NCI-H460 (cell line): Measurements from ENCODE around the gene HTRA1. TPM values are rescaled to one million over a fixed set of nuclear protein-coding genes. Genes with fewer than 3 reads are reported as not detected.

Experiments
- DNase-seq: peaks from one replicate; pipeline ENCODE4 v3.0.0-alpha.2; 2016; ENCODE audit warnings: low read depth; ENCODE audit errors: extremely low read depth
- total RNA-seq: library from RNA; depleted of rRNA; stranded (reverse); fragments of >200 nt; shearing (Covaris generic); gene quantifications from 2 replicates; pipeline ENCODE4 v1.2.3, GENCODE V29; 2014

The HTRA1 gene
- total RNA-seq, 1 experiment from 2014 or later: 40.7 TPM

DNA sequence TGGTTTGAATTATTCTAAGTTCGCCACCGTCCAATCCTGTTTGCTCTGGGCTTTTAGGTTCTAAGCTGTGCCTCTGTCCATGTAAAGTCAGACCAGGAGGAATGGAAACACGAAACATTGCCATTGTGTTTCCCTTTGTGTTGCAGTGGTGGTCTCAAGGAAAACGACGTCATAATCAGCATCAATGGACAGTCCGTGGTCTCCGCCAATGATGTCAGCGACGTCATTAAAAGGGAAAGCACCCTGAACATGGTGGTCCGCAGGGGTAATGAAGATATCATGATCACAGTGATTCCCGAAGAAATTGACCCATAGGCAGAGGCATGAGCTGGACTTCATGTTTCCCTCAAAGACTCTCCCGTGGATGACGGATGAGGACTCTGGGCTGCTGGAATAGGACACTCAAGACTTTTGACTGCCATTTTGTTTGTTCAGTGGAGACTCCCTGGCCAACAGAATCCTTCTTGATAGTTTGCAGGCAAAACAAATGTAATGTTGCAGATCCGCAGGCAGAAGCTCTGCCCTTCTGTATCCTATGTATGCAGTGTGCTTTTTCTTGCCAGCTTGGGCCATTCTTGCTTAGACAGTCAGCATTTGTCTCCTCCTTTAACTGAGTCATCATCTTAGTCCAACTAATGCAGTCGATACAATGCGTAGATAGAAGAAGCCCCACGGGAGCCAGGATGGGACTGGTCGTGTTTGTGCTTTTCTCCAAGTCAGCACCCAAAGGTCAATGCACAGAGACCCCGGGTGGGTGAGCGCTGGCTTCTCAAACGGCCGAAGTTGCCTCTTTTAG lies 52.9 kb downstream of the HTRA1 start:
- DNase-seq: no peak

DNA sequence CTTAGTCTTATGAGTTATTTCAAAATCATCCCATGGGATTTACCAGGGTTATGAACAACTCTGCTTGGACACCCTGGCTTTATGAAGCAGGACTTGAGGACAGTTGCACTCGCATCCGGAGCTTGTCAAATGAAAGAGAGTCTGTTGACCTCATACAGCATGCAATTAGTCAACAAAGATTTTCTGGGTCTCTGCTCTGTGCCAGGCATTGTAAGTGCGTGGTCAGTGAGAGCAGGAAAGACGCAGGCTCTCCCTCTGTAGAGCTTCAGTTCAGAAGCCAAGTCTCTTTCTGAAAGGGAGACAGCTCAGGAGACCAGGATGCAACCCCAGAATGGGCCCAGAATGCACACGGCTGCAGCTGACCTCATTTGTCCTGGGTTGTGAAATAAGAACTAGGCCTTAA lies 53.7 kb downstream of the HTRA1 start:
- no peak for DNase-seq

DNA sequence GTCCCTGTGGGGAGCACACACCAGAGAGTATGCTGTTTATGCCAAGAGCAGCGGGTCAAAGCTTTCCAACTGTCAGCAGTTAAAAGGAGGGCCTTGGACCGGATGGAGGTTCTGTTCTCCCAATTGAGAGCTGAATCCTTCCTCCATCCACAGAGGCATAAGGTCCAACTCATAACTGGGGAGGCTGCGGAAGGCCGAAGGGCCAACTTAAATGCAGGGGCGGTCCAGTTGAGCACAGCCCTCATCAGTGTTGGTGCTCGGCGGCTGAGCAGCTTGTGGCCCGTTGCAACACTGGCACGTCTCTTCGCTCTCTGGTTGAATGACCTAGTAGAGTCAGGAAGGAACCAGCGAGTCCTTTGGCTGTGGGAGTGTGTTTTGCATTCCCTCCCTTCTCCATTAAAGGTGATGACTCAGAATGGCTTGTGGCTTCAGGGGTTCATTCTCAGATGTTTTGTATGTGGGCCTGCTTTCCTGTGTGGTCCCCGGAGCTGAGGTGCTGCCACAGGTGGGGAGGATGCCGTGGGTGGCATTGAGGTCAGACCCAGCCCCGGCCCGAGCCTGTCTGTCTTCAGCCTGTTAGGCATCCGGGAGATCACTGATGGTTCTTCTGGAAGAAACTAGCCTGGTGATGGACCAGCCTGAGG lies 54.4 kb downstream of the HTRA1 start:
- no peak for DNase-seq

DNA sequence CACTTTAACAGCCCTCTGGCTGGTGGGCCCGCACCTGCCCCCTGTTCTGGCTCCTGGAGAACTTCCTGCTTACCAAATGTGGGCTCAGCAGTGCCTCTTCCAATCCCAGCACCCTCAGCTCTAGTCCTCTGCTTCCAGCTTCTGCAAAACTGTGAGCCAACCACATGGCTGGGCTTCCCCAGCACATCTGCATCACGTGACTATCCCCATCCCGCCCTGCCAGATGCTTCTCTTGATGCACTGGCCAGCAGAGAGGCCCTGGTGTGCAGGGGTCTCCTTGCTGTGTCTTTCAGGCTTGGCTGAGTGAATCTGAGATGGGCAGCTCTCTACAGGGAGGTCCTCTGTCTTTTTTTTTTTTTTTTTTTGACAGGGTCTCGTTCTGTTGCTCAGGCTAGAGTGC lies 55.4 kb downstream of the HTRA1 start:
- DNase-seq: no peak

DNA sequence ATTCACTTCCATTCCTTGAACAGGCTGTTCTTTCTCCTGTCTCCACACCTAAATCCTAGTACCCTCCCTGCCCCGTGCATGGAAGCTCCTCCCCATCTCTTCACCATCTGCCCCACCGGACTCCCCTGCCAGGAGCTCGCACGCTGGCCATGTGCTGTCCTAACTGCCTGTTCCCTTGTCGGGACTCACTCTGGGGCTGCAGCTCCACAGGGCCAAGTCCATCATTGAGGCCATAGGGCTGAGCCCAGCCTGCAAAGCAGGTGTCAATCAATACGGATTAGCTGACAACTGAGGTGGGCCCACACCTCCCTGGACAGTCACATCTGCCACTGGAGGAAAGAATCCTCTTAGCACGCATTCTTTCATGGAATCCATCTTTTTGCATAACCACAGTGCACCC lies 57.8 kb downstream of the HTRA1 start:
- no peak for DNase-seq

DNA sequence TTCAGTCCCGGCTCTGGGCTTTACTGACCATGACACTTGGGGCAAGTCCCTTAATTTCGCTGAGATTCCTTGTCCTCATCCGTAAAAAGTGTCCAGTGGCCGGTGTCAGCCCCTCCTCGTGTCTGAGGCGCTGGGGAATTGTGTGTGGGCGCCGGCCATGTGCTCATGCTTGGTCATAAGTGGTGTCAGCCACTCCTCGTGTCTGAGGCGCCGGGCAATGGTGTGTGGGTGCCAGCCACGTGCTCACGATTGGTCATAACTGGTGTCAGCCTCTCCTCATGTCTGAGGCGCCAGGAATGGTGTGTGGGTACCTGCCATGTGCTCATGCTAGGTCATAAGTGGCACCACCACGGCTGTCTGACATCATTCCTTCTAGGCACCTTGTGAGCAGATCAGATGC lies 58.5 kb downstream of the HTRA1 start:
- no peak for DNase-seq

DNA sequence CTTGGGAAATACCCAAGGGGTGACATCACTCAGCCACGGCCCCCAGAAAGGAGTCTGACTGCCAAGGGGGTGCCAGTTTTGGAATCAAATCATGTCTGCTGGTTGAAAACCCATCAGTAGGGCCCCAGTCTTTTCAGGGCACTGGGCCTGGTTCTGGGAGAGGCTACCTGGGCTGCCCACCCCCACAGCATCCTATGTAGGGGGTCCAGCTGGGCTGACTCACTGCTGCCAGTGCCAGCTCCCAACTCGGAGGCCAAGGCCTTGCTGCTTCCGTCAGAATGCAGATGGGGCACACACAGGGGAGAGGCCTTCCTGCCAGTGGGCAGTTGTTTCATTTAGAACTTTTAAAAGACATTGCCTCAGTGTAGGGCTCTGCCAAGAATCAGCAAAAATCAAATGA lies 59.7 kb downstream of the HTRA1 start:
- no peak for DNase-seq

DNA sequence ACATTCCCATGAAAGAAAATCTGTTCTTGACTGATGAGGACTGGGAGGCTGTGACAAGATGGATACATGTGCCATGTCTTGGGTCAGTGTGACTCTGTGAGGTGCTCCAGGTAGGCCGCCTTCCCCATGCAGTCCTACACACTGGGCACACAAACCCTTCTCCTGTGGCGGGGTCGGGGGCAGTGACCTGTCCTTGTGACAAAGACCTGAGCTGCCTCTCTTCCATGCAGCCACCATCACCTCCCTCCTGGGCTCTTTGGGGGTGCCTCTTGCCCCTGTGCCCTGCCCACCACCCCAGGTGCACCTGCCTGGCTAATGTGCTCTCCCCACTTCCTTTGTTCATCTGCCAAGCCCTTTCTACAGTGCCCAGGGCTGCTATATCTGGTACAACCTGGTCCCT lies 63.5 kb downstream of the HTRA1 start:
- DNase-seq: no peak

DNA sequence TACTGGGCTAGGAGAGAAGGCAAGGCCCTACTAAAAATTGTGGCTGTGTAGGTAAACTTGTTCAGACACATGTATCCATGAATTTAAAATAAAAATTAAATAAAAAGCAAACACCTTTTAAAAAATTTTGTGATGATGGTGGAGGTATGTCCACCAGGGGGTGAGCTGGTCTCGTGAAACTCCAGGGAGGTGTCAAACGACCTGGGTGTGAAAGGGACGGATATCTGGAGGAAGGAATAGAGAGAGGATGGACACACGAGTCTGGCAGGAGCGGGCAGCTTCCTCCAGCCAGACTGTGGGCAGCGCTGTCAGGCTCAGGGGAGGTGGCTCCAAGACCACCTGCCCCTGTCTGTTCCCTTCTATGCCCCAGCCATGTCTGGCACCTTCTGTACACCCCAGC lies 64.4 kb downstream of the HTRA1 start:
- DNase-seq: no peak

DNA sequence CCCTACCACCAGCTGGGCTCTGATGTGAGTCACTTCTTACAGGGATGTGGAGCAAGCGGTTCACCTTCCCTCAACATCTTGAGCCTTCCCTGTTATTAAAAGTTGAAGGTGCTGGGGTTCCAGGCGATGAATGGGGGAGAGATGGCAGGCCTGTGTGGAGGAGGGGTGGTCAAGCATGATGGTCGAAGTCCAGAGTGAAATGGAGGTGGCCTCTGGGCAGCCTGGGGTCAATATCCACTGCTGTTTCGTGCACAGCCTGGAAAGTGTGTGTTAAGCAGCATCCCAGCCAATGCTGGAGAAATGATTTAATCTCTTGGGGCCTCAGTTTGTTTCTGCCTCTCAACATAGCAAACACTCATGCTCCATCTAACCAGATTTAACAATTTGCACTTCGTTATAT lies 65.5 kb downstream of the HTRA1 start:
- no peak for DNase-seq

DNA sequence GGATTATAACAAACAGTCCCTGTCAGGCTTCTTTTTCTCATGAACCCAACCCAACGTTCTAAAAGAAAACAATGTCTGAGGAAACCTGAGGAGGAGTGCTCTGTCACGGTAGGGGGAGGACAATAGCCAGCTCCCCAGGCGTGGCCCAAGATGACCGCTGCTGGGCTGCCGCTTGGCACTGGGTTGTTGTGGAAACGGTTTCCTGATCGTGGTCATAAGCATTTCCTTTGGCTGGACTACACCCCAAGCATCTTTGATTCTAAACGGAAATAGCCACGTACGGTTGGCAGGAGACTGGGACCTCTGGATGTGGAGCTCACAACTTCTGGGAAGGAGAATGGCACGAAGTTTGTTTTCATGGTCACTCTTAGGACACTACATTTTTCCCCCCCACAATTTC lies 68.8 kb downstream of the HTRA1 start:
- DNase-seq: no peak

DNA sequence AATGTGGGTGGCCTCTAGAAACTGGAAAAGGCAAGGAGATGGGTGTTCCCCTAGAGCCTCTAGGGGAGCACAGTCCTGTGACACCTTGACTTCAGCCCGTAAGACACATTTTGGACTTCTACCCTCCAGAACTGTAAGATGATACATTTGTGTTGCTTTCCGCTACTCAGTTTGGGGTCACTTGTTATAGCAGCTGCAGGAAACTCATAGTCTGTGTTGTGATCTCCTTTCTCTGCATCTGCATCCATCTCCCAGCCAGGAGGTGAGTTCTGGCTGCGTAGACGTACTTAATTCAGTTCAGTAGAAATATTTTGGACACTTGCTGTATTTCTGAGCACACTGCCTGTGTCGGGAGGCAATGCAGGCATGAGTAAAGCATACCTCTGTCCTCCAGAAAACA lies 69.9 kb downstream of the HTRA1 start:
- DNase-seq: no peak

DNA sequence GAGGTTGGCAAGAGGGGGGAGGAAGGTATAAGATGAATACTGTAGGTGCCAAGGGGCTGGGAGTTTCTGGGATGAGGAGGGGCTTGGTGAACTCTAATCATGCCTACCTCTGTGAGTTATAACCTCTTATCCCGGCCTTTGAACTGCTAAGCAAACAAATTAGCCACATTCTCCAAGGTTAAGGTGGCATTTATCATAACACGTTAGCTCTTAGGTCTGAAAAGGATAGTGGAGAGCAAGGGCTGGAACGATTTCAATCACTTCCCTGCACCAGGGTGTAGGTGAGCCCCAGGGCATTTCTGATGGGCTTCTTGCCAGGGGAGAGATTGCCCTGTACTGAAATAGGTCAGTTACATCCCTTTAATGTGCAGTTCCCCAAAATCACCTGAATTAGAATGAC lies 70.6 kb downstream of the HTRA1 start:
- DNase-seq: no peak

DNA sequence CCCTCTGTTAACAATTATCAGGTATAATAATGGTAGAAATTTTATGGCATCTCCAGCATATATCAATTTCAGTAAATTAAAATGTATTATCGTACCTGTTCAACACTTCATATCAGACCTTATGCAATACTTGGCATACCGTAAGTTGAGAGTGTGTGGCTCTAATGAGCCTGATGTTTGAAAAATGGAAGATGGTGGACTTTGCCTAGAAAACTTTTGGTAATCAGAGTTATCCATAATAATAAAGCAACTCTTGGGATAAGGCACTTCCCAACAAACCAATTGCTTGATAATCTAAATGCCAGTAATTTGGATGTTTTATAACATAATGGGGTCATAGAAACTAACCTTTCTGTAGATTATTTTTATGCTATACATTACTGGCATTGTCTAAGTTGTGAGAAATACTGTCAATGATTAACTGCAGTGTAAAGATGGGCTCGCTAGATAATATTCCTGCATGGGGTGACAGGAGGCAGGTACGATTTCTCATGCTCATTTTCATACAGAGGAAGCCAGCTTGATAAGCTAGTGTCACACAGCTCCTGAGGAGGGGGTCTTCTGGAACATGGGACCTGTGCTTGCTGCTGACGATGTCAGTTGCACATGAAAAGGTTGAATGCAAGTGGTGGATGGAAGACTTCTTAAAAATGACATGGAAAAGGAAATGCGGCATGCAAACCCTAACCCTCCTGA lies 71.4 kb downstream of the HTRA1 start:
- no peak for DNase-seq

DNA sequence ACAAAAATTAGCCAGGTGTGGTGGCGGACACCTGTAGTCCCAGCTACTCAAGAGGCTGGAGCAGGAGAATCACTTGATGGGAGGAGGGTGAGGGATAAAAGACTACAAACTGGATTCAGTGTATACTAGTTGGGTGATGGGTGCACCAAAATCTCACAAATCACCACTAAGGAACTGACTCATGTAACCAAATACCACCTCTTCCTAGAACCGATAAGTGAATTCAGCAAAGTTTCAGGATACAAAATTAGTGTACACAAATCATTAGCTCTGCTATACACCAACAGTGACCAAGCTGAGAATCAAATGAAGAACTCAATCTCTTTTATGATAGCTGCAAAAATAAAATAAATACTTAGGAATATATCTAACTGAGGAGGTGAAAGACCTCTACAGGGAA lies 76.2 kb downstream of the HTRA1 start:
- DNase-seq: no peak

DNA sequence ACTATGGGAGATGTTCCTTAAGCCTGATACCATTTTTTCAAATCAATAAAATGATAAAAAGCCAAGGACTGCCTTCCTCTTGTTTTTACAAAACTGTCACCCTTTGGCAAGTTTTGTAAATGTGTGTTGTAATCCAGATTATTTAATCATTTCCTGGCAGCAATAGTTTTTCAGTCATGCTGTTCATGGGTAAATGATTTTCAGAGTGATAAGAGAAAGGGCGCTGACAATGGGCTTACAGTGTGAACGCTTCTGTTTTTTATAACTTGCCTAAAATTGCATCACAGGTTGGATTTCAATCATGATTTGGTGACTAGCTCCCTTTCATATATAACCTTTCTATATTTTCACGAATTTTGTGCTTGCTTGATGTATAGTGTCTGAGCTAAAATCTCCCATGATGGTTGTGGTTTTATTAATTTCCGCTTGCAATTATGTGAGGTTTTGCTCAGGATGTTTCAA lies 80.2 kb downstream of the HTRA1 start:
- no peak for DNase-seq

DNA sequence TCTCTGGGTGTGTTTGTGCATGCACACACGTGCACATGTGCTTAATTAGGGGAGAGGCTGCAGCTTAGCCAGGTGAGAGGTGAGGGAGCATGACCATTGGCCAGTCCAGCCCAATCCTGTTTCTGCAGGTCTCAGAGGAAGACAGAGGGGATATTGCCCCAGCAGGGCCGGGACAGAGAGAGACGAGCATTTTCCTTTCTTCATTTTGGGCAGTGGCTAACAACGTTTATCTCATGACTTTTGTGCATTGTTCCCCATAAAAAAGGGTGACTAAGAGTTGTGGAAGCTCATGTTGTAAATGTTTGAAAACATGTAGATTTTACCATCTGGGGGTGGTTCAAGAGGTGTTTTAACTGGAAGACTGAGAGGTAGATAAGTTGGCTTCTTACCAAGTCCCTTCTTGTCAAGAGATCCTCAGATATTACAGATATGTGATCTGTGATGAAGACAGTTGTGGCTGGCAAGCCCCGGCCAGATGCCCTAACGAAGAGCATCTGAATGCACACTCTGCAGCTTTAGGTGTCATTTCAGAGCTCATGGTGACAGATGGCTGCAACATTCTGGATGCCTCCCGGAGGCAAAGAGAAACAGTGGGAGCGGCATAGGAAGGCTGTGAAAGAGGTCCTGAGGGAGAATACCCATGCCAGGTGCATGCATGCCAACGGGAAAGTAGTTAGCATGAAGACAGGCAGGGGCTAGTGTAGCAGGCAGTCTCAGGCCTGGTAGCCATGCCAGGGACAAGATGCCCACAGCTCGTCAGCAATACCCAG lies 82.5 kb downstream of the HTRA1 start:
- no peak for DNase-seq

DNA sequence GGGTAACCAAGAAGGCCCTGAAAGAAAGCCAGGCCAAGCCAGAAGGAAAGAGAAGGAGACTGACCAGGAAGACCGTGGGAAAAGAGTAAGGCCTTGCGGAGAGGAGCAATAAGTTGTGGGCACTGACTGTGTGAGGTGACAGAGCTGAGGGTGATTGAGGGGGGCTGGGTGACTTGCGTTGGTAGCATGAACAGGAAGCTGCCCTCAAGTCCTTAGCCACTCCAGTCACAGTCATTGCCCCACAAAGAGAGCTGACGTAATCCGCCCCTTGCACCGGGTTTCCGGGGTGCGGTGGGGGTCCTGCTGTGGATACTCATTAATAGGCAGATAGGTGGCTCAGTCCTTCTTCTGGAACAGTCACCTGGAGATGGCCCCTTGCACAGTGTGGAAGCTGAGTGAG lies 83.1 kb downstream of the HTRA1 start:
- DNase-seq: no peak

DNA sequence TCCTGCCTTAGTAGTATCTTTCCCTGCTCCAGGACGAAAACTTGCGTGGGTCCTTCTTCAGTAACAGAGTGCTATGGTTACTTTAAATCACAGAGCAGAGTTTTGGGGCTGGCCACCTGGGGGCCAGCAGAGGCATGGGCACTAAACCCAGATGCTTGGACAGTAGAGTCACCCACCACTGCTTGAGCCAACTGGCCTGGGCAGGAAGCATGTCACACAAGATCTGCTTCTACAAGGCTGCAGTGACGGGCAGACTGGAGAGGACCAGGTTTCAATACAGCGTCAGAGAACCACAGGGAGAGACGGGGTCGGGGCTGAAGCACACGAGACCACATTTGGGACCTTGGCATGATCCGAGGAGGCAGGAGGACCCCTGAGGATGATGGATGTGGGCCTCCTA lies 84.9 kb downstream of the HTRA1 start:
- no peak for DNase-seq

DNA sequence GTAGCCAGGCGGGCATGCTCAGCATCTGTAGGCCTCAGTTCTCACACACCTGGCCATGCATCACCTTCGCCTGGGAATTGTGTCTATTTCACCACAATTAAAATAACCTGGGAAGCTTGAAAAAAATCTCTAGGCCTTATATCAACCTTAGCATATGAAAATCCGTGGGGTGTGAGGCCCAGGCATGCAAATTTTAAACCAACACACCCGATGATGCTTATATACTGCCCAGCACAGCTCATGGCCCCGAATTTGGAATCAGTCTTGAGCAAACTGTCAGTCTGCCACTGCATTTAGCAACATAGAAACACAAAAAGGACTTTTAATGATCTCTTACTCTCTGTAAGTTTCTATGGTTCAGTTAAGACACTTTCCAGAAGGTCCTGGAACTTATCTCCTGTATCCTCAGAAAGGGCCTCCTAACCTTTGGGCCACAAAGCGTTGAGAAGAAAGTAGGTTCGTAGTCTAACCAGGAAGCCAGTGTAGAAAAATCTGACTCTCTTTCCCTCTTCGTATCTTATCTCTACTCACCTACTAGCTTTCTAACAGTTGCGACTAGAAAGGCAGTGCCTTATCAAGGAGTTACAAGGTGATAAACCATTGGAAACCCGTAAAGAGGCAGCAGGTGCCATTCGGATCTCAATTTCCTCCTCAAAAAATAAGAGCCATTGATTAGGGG lies 87.2 kb downstream of the HTRA1 start:
- DNase-seq: no peak

DNA sequence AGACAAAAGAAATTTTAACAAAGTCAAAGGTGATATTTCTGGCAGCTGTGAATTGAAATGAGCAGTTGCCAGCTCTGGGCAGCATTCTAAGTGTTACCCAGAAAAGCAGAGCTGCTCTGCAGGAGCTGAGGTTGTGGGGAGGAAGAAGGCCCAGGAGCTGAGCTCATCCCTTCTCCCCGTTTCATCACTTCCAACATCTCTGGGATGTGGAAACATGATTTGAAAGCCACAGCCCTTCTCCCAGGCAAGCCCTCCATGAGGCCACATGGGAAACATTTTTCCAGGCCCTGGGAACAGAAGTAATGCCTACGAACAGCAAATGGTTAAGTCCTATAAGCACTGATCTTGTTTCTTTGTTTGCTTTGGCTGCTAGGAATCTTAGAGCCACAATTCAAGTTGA lies 88.3 kb downstream of the HTRA1 start:
- no peak for DNase-seq
